HL-60/S4 treated with retinoic acid at 250 ng/mL for 4 days and 3 days (cell line): ENCODE results near the gene PLCD1.

Experiments
- in situ Hi-C: fragments of 300-500 bp; cut with MboI; formaldehyde crosslinking; loops from 2 replicates; pipeline ENCODE4 v1.7.0; 2022; ENCODE audit warnings: low sequenced_read_pairs

PLCD1 gene

GRCh38 chr3:38001456-38002081 is 27.9 kb downstream of the PLCD1 start:
- in situ Hi-C loops: no loop called here

- in situ Hi-C loops: no loop called here
Measured at GRCh38 chr3:38000965-38001455, 28.4 kb downstream of the PLCD1 start.

GRCh38 chr3:38000242-38000916 is 29.1 kb downstream of the PLCD1 start:
- in situ Hi-C loops: no loop called here

GRCh38 chr3:37999836-38000235 is 29.6 kb downstream of the PLCD1 start:
- in situ Hi-C loops: no loop called here

- in situ Hi-C loops: no loop called here
Measured at GRCh38 chr3:37997791-37998370, 31.6 kb downstream of the PLCD1 start.

GRCh38 chr3:37997342-37997741 is 32.1 kb downstream of the PLCD1 start:
- in situ Hi-C loops: no loop called here

GRCh38 chr3:37996785-37997301 is 32.6 kb downstream of the PLCD1 start:
- in situ Hi-C loops: no loop called here

- in situ Hi-C loops: no loop called here
Measured at GRCh38 chr3:37995652-37996641, 33.5 kb downstream of the PLCD1 start.

GRCh38 chr3:37994639-37994972 is 34.8 kb downstream of the PLCD1 start:
- in situ Hi-C loops: no loop called here

- in situ Hi-C loops: no loop called here
Measured at GRCh38 chr3:37993820-37994638, 35.4 kb downstream of the PLCD1 start.

GRCh38 chr3:37993460-37993819 is 36.0 kb downstream of the PLCD1 start:
- in situ Hi-C loops: no loop called here

- in situ Hi-C loops: no loop called here
Measured at GRCh38 chr3:37993067-37993455, 36.4 kb downstream of the PLCD1 start.

GRCh38 chr3:37992271-37993066 is 37.0 kb downstream of the PLCD1 start:
- in situ Hi-C loops: no loop called here

- in situ Hi-C loops: no loop called here
Measured at GRCh38 chr3:37991823-37992222, 37.6 kb downstream of the PLCD1 start.

- in situ Hi-C loops: no loop called here
Measured at GRCh38 chr3:37991109-37991508, 38.3 kb downstream of the PLCD1 start.

- in situ Hi-C loops: no loop called here
Measured at GRCh38 chr3:37990527-37990926, 38.9 kb downstream of the PLCD1 start, which contains the start of gene VILL. VILL (plus strand) TSS chr3:37990786; CDS start chr3:37993673, 2,887 bp downstream.

GRCh38 chr3:37989821-37990480 is 39.5 kb downstream of the PLCD1 start:
- in situ Hi-C loops: no loop called here

GRCh38 chr3:37988931-37989525 is 40.4 kb downstream of the PLCD1 start:
- in situ Hi-C loops: no loop called here
